HCT116 (cell line): ENCODE data around the gene HES5. TPM values are rescaled to one million over a fixed set of nuclear protein-coding genes. Genes with fewer than 3 reads are reported as not detected.
A peak's percentile ranks its signal among the peaks of the same experiment; 100 is the strongest.

ENCODE experiments used
- ATAC-seq: fragments of 200-7000 bp; cut with Tn5 transposase; 2 replicates; pipeline ENCODE4 v1.9.1; 2020; ENCODE audit warnings: mild to moderate bottlenecking, moderate library complexity
- BruUV-seq: library from RNA; stranded (reverse); fragments of 400-500 nt; replicated peaks from 2 replicates; lab custom pipeline; 2021; lab: Mats Ljungman, UMichigan
- CTCF ChIA-PET: fragments of 300-600 bp; sonication (Branson Sonifier 250); formaldehyde crosslinking; loops from one replicate; lab custom pipeline; 2021; ENCODE audit warnings: antibody characterized with exemption; lab: Charles Lee
- POLR2A ChIA-PET: fragments of 300-600, 350-600 bp; sonication (Branson Sonifier 250); formaldehyde crosslinking; loops from one replicate; lab custom pipeline; 2021; ENCODE audit warnings: antibody characterized with exemption; lab: Charles Lee
- RAD21 ChIA-PET, 2 experiments: fragments of 300-600 bp; sonication (Branson Sonifier 250); formaldehyde crosslinking; loops; one replicate each; lab custom pipeline; 2023; ENCODE audit warnings: low total read pairs in 2 of 2; ENCODE audit not compliant: uncharacterized antibody in 2 of 2, unreplicated experiment in 2 of 2, low non-redundant PET in 1 of 2; lab: Charles Lee
- DNase-seq: peaks from one replicate; pipeline ENCODE4 v3.0.0-alpha.2; 2010; ENCODE audit warnings: low read depth, low spot score
- H2AFZ ChIP-seq: fragments of 200-600 bp; shearing (Covaris generic), sonication (generic); 2 replicates; pipeline ENCODE4 v1.6.1; 2017; ENCODE audit warnings: low read depth, mixed run types, mixed read lengths, antibody characterized with exemption, low read length; ENCODE audit not compliant: poor library complexity, severe bottlenecking
- H3K27ac ChIP-seq: 2 replicates; pipeline ENCODE4 v1.5.1; 2012; ENCODE audit warnings: low read depth, low read length
- H3K27me3 ChIP-seq: fragments of 200-600 bp; sonication (generic); 2 replicates; pipeline ENCODE4 v1.6.1; 2016; ENCODE audit warnings: mixed run types, low read length, mixed read lengths; ENCODE audit not compliant: insufficient read depth
- H3K36me3 ChIP-seq, 2 experiments: fragments of 200-500 bp in 1 of 2; fragments of 200-600 bp in 1 of 2; sonication (Bioruptor generic) in 1 of 2; sonication (generic) in 1 of 2; 2 replicates each; pipeline versions ENCODE4 v1.5.1 to v1.6.1; 2014 to 2016; ENCODE audit warnings: low read length in 2 of 2, inconsistent platforms in 1 of 2, mixed read lengths in 1 of 2, mixed run types in 1 of 2; ENCODE audit not compliant: insufficient read depth in 2 of 2, control insufficient read depth in 1 of 2
- H3K4me1 ChIP-seq, 2 experiments: fragments of 200-600 bp in 1 of 2; sonication (generic) in 1 of 2; 2 replicates each; pipeline versions ENCODE4 v1.5.1 to v1.6.1; 2012 to 2017; ENCODE audit warnings: low read length in 2 of 2, inconsistent platforms in 1 of 2, mild to moderate bottlenecking in 1 of 2, mixed read lengths in 1 of 2, mixed run types in 1 of 2, moderate library complexity in 1 of 2; ENCODE audit not compliant: insufficient read depth in 2 of 2, control insufficient read depth in 1 of 2
- H3K4me2 ChIP-seq: fragments of 200-600 bp; sonication (generic); 2 replicates; pipeline ENCODE4 v1.6.1; 2017; ENCODE audit warnings: mixed run types, low read length, mixed read lengths
- H3K4me3 ChIP-seq, 2 experiments: fragments of 200-600 bp in 1 of 2; sonication (generic) in 1 of 2; replicated peaks in 1 of 2; 2 replicates each; pipeline ENCODE4 v1.5.1; 2011 to 2016; ENCODE audit warnings: low read length in 2 of 2, control low read depth in 1 of 2, low read depth in 1 of 2, mild to moderate bottlenecking in 1 of 2, mixed read lengths in 1 of 2, mixed run types in 1 of 2
- H3K79me2 ChIP-seq: fragments of 200-600 bp; sonication (generic); 2 replicates; pipeline ENCODE4 v1.6.1; 2017; ENCODE audit warnings: mild to moderate bottlenecking, mixed run types, low read length, moderate library complexity, mixed read lengths; ENCODE audit not compliant: insufficient read depth
- H3K9ac ChIP-seq: fragments of 200-600 bp; sonication (generic); 2 replicates; pipeline ENCODE4 v1.6.1; 2016; ENCODE audit warnings: low read length, mixed read lengths
- H3K9me2 ChIP-seq: fragments of 200-600 bp; sonication (generic), shearing (Covaris generic); 2 replicates; pipeline ENCODE4 v1.6.1; 2017; ENCODE audit warnings: mixed run types, mild to moderate bottlenecking, moderate library complexity; ENCODE audit not compliant: insufficient read depth
- H3K9me3 ChIP-seq, 2 experiments: fragments of 200-500 bp in 1 of 2; fragments of 200-600 bp in 1 of 2; sonication (Bioruptor generic) in 1 of 2; sonication (generic) in 1 of 2; 2 replicates each; pipeline ENCODE4 v1.6.1; 2014 to 2017; ENCODE audit warnings: low read length in 2 of 2, mixed read lengths in 2 of 2, inconsistent platforms in 1 of 2, low read depth in 1 of 2, mild to moderate bottlenecking in 1 of 2, mixed run types in 1 of 2, moderate library complexity in 1 of 2; ENCODE audit not compliant: control insufficient read depth in 1 of 2, insufficient read depth in 1 of 2
- H4K20me1 ChIP-seq: fragments of 200-600 bp; sonication (generic), shearing (Covaris generic); 2 replicates; pipeline ENCODE4 v1.6.1; 2017; ENCODE audit warnings: mixed run types, mild to moderate bottlenecking, moderate library complexity; ENCODE audit not compliant: insufficient read depth
- CTCF ChIP-seq, 3 experiments: fragments of 200-600 bp in 1 of 3; sonication (generic) in 1 of 3; IDR thresholded peaks in 2 of 3; conservative IDR thresholded peaks in 1 of 3; 2 replicates each; pipeline ENCODE4 v1.5.1; 2012 to 2017; ENCODE audit warnings: low read depth in 2 of 3, low read length in 2 of 3, antibody characterized with exemption in 1 of 3, borderline replicate concordance in 1 of 3, control low read depth in 1 of 3, mild to moderate bottlenecking in 1 of 3, mixed read lengths in 1 of 3, mixed run types in 1 of 3, moderate library complexity in 1 of 3; ENCODE audit not compliant: insufficient read depth in 1 of 3
- SP1 ChIP-seq: IDR thresholded peaks from 2 replicates; pipeline ENCODE4 v1.6.1; 2012; ENCODE audit warnings: low read depth
- SRF ChIP-seq: IDR thresholded peaks from 2 replicates; pipeline ENCODE4 v1.6.1; 2012; ENCODE audit warnings: low read depth
- intact Hi-C: fragments of 100-400 bp; cut with micrococcal nuclease; formaldehyde crosslinking; loops from 2 replicates; pipeline ENCODE4 v1.10.0; 2022
- total RNA-seq: library from RNA; stranded (reverse); gene quantifications from one replicate; pipeline ENCODE4 v1.2.1, GENCODE V29; 2021; ENCODE audit not compliant: unreplicated experiment
- TF ChIP-seq, protein P1 (sequence below): IDR thresholded peaks from 2 replicates; pipeline ENCODE4 v1.6.1; 2012

Gene HES5
- total RNA-seq, 1 experiment from 2014 or later: not detected

DNA sequence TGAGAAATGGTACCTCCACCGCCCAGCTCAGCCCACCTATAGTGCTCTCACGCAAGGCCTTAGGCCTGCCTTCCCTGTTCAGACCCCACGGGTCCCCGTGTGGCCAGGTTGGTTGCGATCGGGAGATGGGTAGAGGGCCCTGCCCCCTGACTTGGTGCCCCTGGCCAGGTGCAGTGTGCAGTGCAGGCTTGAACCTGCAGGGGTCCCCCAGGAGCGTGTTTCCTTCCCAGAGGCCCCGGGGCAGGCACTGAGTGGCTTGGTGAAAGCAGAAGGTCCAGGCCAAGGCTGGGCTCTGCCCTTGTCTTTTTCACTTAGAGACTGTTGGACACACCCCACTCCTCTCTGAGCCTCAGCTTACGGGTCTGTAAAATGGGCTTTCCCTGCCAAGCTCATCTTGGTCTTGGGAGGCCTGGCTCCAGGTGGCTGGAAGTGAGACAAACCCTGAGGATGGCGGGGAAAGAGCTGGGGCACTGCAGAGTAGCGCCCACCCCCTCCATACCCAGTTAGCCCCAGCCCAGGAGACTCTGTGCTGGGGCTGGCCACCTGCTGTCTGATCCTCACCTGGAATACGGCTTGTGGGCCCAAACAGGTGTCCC lies 9.3 kb upstream of the HES5 start:
- H3K4me3 ChIP-seq: no peak overlapping the region
- ATAC-seq: peak; percentile 81
- H3K79me2 ChIP-seq: no peaks in the 10 kb centered on the region
- BruUV-seq: no TSS peak
- DNase-seq: no peak
- no peak overlapping the region for H2AFZ ChIP-seq
- TF ChIP-seq CTCF (IDR thresholded peaks at IDR 0.05 in 2 of 3, conservative IDR thresholded peaks at IDR 0.05 in 1 of 3; ENCODE audit: borderline replicate concordance in 1 of 3, insufficient read depth in 1 of 3, low read depth in 2 of 3, low read length in 2 of 3): peak in 2 of 3 experiments; percentile 55 to 58; a peak in 4 of 6 replicates
- TF ChIP-seq SP1: no peak
- ChIA-PET CTCF (interaction anchor here (1.1 kb wide), 1 partner anchor 13 kb away, joined by 3 read pairs; the partner anchor contains the start of gene PANK4), POLR2A (no interaction called here), RAD21 (no interaction called here)
- H3K9ac ChIP-seq: no peak overlapping the region
- H3K9me3 ChIP-seq: no peaks in the 10 kb centered on the region
- H3K9me2 ChIP-seq: no peaks in the 10 kb centered on the region
- H3K27ac ChIP-seq: no peak overlapping the region
- peaks cover 8 to 21% of the 10 kb centered on the region in 2 experiments; a peak in 3 of 4 replicates for H3K4me1 ChIP-seq
- H3K27me3 ChIP-seq: no peaks in the 10 kb centered on the region
- intact Hi-C loops: no loop called here
- no peak overlapping the region for H3K4me2 ChIP-seq
- no peaks in the 10 kb centered on the region for H4K20me1 ChIP-seq
- H3K36me3 ChIP-seq: no peaks in the 10 kb centered on the region

GRCh38 chr1:2538872-2539271 lies 8.8 kb upstream of the HES5 start:
- Histone ChIP-seq H3K9me3 (no peaks in the 10 kb centered on the region), H3K9me2 (no peaks in the 10 kb centered on the region), H3K4me3 (no peak overlapping the region), H3K4me1 (peaks cover 12 to 27% of the 10 kb centered on the region in 2 experiments; a peak in 3 of 4 replicates), H3K27ac (no peak overlapping the region), H3K36me3 (no peaks in the 10 kb centered on the region), H3K4me2 (no peak overlapping the region), H4K20me1 (no peaks in the 10 kb centered on the region), H3K79me2 (no peaks in the 10 kb centered on the region), H2AFZ (no peak overlapping the region), H3K27me3 (no peaks in the 10 kb centered on the region), H3K9ac (no peak overlapping the region)
- TF ChIP-seq SRF: no peak
- TF ChIP-seq, protein P1, sequence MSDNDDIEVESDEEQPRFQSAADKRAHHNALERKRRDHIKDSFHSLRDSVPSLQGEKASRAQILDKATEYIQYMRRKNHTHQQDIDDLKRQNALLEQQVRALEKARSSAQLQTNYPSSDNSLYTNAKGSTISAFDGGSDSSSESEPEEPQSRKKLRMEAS: no peak
- ChIA-PET POLR2A (no interaction called here), CTCF (interaction anchor here (1.1 kb wide), 1 partner anchor 13 kb away, joined by 3 read pairs; the partner anchor contains the start of gene PANK4), RAD21 (no interaction called here)
- no peak for DNase-seq
- no TSS peak for BruUV-seq
- ATAC-seq: no peak
- intact Hi-C loops: no loop called here
